Hepatocyte (in vitro differentiated cells): ENCODE measurements around the gene TFAM.

Experiments
- EZH2 ChIP-seq: fragments of 200-600 bp; sonication (generic); IDR thresholded peaks from 2 replicates; pipeline ENCODE4 v1.6.1; 2016; ENCODE audit warnings: antibody characterized with exemption, mild to moderate bottlenecking, borderline replicate concordance
- TF ChIP-seq, protein P1 (sequence below): fragments of 200-600 bp; sonication (generic); IDR thresholded peaks from 2 replicates; pipeline ENCODE4 v1.5.1; 2016; ENCODE audit warnings: antibody characterized with exemption, mild to moderate bottlenecking; ENCODE audit not compliant: poor library complexity

DNA sequence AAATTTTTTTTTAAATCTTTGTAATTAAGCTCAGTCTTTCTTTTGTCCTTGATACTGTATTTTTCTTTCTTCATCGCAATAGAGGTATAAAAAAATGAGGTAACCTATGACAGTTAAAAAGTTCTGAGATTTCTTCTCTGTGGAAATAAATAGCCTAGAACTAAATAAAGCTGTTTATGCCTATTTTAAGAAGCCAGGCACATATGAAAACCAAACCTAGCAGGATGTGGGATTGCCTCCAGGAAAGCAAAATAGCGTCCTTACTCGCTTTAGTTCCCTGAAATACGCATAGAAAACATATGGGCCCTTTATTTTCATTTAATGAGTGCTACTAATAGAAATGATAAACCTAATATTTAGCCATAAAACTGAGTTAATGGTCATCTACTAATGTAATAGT, 43.8 kb upstream of the TFAM start:
- TF ChIP-seq EZH2 = no peak
- TF ChIP-seq, protein P1, sequence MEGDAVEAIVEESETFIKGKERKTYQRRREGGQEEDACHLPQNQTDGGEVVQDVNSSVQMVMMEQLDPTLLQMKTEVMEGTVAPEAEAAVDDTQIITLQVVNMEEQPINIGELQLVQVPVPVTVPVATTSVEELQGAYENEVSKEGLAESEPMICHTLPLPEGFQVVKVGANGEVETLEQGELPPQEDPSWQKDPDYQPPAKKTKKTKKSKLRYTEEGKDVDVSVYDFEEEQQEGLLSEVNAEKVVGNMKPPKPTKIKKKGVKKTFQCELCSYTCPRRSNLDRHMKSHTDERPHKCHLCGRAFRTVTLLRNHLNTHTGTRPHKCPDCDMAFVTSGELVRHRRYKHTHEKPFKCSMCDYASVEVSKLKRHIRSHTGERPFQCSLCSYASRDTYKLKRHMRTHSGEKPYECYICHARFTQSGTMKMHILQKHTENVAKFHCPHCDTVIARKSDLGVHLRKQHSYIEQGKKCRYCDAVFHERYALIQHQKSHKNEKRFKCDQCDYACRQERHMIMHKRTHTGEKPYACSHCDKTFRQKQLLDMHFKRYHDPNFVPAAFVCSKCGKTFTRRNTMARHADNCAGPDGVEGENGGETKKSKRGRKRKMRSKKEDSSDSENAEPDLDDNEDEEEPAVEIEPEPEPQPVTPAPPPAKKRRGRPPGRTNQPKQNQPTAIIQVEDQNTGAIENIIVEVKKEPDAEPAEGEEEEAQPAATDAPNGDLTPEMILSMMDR = no peak
